ENCODE data around the gene PAN2. TPM values are rescaled to one million over a fixed set of nuclear protein-coding genes. Genes with fewer than 3 reads are reported as not detected.
"Not testable (repeated sequence)": the region's sequence is repeated elsewhere in the genome, so short reads cannot be mapped to it uniquely, and the experiment has no call there.

Gene PAN2
- total RNA-seq, 1 experiment from 2014 or later, result 24.0 TPM

DNA sequence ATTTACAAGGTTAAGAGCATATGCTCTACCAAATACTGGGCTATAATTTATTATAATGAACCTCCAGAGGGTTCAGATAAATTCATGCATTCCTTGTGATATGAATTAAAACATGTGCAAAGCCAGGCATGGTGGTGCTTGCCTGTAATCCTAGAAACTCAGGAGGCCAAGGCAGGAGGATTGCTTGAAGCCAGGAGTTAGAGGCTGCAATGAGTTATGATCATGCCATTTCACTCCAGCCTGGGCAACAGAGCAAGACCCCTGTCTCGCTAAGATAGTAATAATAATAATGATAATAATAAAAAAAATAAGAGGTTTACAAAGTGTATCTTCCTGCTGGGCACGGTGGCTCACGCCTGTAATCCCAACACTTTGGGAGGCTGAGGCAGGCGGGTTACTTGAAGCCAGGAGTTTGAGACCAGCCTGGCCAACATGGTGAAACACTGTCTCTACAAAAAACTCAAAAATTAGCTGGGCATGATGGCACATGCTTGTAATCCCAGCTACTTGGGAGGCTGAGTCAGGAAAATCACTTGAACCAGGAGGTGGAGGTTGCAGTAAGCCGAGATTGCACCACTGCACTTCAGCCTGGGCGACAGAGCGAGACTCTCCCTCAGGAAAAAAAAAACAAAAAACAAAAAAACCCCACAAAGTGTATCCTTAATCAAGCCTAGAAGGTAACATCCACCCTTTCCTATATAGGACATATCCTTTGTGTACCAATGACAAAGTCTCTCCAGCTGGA, 26.4 kb downstream of the PAN2 start:
- DNase-seq (ENCODE audit: low read depth), result no peak

DNA sequence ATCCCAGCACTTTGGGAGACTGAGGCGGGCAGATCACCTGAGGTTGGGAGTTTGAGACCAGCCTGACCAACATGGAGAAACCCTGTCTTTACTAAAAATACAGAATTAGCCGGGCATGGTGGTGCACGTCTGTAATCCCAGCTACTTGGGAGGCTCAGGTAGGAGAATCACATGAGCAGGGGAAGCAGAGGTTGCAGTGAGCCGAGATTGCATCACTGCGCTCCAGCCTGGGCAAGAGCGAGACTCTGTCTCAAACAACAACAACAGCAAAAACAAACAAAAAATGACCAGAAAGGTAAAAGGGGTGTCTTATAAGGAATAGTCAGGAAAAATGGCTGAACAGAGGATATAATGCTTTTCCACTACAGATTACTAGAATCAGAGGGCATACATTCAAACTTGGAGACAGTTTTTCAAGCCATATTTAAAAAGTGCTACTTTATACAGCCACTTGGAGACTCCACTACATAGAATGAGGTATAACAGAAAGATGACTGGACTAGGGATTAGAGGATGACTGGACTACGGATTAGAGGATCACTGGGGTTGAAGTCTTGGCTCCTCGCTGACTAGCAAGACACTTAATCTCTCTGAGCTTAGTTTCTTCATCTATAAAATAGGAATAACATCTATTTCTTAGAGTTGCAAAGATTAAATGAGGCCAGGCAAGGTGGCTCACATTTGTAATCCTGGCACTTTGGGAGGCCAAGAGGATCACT, 28.8 kb downstream of the PAN2 start:
- no peak for DNase-seq (ENCODE audit: low read depth)

DNA sequence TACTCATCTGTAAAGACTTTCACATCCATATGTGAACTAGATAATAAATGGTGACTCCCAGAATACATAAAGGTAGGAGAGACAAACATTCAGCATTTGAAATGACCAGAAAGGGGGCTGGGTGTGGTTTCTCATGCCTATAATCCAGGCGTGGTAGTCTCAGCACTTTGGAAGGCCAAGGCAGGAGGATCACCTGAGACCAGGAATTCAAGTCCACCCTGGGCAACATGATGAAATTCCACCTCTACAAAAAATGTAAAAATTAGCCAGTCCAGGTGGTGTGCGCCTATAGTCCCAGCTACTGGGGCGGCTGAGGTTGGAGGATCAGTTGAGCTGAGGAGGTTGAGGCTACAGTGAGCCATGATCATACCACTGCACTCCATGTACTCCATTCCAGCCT, 29.5 kb downstream of the PAN2 start:
- no peak for DNase-seq (ENCODE audit: low read depth)

GRCh38 chr12:56300644-56301464, 32.9 kb downstream of the PAN2 start:
- no peak for DNase-seq (ENCODE audit: low read depth)

GRCh38 chr12:56299853-56300643, 33.8 kb downstream of the PAN2 start, which contains the start of gene CS:
CS (minus strand) TSS chr12:56300330; CDS start chr12:56300201, 129 bp downstream.
- peak; percentile 97 for DNase-seq (ENCODE audit: low read depth)

DNA sequence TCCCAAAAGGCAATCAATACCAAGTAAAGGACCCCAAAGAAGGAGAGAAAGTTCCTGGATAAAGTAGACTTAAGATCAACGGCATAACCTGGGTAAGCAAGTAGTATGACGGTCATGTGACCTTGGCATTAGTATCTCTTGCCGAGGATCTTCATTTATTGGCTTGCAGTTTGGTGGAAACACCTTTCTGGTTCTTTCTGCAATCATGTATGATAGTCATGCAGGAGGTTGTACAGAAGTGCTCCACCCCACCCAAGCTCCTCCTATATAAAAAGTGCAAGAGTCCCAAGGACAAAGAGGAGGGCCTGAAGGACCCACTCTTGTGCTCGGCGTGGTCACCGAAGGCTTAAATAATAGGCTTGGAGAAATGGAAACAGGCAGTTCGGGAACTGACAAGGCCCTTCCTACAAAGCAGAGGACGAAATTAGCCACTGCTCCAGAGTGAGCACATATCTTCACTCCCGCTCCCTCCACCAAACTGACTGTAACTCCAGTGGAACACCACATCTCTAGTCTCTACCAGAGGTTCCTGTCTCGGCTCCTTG, 34.4 kb downstream of the PAN2 start:
- DNase-seq (ENCODE audit: low read depth), result peak; percentile 35

DNA sequence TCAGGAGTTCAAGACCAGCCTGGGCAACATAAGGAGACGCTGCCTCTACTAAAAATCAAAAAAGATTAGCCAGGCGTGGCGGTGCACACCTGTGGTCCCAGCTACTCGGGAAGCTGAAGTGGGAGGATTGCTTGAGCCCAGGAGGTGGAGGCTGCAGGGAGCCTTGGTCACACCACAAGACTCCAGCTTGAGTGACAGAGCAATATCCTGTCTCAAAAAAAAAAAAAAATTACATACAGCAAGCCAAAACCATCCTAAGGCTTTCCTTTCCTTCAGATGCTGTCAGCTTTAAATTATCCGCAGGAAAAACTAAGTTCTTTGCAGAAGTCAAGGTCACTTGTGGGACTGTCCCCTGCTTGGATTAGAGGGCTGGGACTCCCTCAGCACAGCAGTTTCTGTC, 35.0 kb downstream of the PAN2 start:
- DNase-seq (ENCODE audit: low read depth), result no peak

DNA sequence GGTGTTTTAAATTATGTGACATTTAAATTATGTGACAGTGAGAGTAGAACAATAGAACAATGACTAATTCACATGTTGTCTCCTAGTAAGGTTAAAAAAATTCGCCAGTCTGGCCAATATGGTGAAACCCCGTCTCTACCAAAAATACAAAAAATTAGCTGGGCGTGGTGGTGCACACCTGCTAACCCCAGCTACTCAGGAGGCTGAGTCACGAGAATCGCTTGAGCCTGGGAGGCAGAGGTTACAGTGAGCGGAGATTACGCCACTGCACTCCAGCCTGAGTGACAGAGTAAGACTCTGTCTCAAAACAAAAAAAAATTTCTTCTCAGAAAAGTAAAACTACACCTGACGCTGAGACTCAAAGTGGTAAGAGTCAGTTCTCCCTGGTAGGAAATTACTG, 36.4 kb downstream of the PAN2 start:
- DNase-seq (ENCODE audit: low read depth), result no peak

DNA sequence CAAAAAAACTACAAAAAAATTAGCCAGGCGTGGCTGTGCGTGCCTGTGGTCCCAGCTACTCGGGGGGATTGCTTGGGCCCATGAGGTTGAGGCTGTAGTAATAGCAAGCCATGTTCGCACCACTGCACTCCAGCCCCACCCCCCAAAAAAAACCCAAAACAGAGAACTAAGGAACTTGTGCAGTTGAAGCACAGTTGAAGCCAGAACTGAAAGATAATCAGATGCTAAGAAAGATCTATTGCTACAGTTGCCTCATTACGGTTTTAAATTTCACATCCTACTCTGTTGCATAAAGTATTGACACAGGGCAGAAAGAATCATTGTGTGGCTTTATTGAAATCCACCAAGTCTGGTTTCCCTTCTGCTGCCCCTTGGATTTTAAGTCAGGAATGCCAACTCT, 37.5 kb downstream of the PAN2 start:
- DNase-seq (ENCODE audit: low read depth), result no peak

DNA sequence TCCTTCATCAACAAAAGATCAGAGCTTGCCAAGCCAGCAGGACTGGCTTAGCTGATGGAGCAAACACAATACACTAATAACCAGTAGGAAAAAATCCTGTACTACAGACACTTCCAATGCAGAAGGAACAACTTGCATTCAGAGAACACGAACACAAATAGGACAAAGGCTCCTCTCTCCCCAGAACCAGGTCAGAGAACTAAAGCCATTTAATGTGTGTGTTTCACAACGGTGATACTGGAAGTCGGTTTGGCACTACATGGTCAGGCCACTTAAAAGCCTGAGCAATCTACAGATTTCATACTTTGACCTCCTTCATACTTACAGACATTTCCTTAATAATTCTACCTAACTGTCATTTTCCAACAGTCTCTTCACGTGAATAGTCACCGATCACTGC, 40.0 kb downstream of the PAN2 start:
- no peak for DNase-seq (ENCODE audit: low read depth)

GRCh38 chr12:56288705-56289387, 45.0 kb downstream of the PAN2 start:
- DNase-seq (ENCODE audit: low read depth), result no peak

DNA sequence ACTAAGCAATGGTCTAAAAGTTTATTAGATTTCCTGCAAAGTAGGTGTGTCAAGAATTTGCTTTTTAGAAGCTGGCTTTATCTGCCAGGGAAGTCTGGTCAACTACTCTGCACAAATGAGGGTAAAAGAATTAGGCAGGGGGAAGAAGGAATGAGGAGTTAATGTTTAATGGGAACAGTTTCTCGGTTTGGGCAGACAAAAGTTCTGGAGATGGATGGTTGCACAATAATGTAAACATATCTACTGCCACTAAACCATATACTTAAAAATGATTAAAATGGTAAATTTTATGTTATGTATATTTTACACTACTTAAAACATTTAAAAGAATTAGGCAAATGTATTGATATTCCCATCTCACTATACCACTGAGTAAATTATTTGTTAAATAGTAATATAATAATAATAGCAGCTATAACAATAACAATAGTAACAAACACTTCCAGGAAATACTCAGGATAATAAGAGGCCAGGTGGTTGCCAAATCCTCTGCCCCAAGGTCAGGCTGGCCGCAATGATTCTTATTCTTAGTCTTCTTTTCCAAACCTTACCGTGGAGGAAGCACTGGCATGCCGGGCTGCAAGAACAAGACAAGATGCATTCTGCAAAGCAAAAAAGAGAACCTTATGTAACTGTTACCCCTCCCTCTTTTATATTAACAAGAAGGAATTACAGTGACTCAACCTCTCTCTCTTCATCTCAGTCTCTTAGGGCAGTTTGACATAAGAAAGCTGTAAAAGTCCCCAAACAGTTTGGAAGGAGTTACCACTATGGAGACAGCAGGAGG, 47.6 kb downstream of the PAN2 start:
- no peak for DNase-seq (ENCODE audit: low read depth)

DNA sequence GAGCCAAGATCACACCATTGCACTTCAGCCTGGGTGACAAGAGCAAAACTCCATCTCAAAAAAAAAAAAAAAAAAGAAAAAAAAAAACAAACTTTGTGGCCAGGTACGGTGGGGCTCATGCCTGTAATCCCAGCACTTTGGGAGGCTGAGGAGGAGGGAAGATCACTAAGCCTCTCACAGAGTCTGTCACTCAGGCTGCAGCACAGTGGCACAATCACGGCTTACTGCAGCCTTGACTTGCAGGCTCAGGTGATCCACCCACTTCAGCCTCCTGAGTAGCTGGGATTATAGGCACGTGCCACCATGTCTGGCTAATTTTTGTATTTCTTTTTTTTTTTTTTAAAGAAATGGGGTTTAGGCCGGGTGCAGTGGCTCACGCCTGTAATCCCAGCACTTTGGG, 49.5 kb downstream of the PAN2 start:
- not testable (repeated sequence) for DNase-seq (ENCODE audit: low read depth)

DNA sequence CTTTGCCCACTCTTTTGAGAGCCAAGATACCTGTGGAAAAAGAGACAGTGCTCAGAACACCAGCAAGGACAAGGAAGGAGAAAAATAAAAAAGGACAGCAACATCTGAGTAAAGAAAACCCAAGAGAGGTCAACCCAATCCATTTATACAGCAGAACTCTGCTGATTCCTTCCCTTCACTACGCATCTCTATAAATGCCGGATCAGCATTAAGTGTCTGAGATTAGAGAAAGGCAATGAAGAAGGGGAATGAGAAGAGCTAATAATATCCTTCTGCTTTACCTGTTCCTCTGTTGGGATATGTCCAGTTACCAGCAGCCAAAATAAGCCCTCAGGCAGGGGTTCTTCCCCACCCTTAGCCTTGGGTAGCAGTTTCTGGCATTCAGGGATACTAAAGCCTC, 51.2 kb downstream of the PAN2 start:
- DNase-seq (ENCODE audit: low read depth), result no peak

GRCh38 chr12:56282030-56282429, 51.8 kb downstream of the PAN2 start:
- DNase-seq (ENCODE audit: low read depth), result no peak

- no peak for DNase-seq (ENCODE audit: low read depth)
Observed at GRCh38 chr12:56280849-56281248, 53.0 kb downstream of the PAN2 start.

DNA sequence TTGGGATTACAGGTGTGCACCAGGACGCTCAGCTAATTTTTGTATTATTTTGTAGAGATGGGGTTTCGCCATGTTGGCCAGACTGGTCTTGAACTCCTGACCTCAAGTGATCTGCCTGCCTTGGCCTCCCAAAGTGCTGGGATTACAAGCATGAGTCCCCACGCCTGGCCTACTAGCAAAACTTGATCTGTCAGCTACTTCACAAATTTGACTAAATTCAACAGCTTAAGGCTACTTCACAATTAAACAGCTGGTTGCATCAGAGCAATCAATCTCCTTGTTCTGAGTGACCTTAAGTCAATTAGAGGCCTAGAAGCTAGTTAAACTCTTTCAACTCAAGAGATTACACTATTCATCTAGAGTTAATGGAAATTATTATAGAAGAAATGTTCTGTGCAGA, 54.9 kb downstream of the PAN2 start:
- no peak for DNase-seq (ENCODE audit: low read depth)

GRCh38 chr12:56274299-56274698, 59.5 kb downstream of the PAN2 start:
- DNase-seq (ENCODE audit: low read depth), result no peak

DNA sequence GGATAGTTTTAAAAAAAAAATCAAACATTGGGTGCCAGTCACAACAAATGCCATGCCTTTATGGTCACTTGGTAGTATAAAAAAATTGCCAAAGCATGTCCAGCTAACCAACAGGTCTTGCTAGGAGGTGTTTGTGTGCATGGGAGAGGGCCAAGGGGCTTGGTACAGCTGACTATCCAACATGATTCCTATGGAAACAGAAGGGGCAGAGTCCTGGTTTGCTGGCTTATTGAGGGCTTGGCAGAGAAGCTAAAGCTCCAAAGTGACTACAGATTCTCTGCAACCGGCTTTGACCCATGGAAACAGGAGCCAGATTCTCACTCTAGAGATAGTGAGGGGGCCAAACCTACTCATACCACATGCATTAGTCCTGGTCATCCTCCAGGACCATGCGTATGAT, 61.3 kb downstream of the PAN2 start:
- not testable (repeated sequence) for DNase-seq (ENCODE audit: low read depth)

DNA sequence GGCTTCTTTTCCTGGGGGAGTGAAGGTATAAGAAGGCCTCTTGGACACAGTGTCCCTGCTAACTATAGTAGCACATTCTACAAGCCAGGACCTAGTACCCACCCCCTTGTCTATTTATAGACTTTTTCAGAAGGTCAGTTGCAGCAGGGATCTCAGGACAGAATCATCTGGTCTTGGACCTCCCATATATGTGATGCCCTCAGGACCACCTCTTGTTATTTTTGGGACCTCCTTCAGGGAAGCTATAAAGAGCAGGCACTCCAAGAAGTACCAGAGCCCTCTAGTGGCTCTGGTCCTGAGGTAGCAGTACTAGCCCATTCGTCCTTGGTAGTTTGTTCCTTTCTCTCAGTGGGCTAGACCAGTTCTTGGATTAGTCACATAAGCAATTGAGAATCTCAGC, 62.8 kb downstream of the PAN2 start:
- DNase-seq (ENCODE audit: low read depth), result peak; percentile 27

All from RPMI7951 (cell line).